ENCODE measurements around the gene DMRTC2.

DMRTC2 gene

GRCh38 chr19:41890936-41891335 lies 46.1 kb downstream of the DMRTC2 start:
- DNase-seq (ENCODE audit: low read depth), result no peak

- DNase-seq (ENCODE audit: low read depth), result no peak
Measured at GRCh38 chr19:41892173-41892902, 47.5 kb downstream of the DMRTC2 start.

GRCh38 chr19:41893899-41894298 lies 49.1 kb downstream of the DMRTC2 start:
- DNase-seq (ENCODE audit: low read depth), result no peak

GRCh38 chr19:41894350-41894749 lies 49.5 kb downstream of the DMRTC2 start:
- DNase-seq (ENCODE audit: low read depth), result no peak

GRCh38 chr19:41895745-41896580 lies 51.1 kb downstream of the DMRTC2 start:
- no peak for DNase-seq (ENCODE audit: low read depth)

- DNase-seq (ENCODE audit: low read depth), result no peak
Measured at GRCh38 chr19:41896581-41896942, 51.7 kb downstream of the DMRTC2 start.

GRCh38 chr19:41897181-41897580 lies 52.3 kb downstream of the DMRTC2 start:
- no peak for DNase-seq (ENCODE audit: low read depth)

GRCh38 chr19:41897820-41898219 lies 53.0 kb downstream of the DMRTC2 start:
- no peak for DNase-seq (ENCODE audit: low read depth)

- DNase-seq (ENCODE audit: low read depth), result no peak
Measured at GRCh38 chr19:41898235-41898634, 53.4 kb downstream of the DMRTC2 start.

Measured in activated T-helper 1 cell treated with Interleukin-2 at 50 U/mL for 16 hours (primary cell).